ENCODE data around the gene TRPV2. TPM values are rescaled to one million over a fixed set of nuclear protein-coding genes. Genes with fewer than 3 reads are reported as not detected.

TRPV2 gene
- total and polyA plus RNA-seq, 3 donors from 2014 or later = 7.1 to 7.7 (median 7.6) TPM

GRCh38 chr17:16470265-16470664, 54.9 kb downstream of the TRPV2 start:
- no peak for TF ChIP-seq POLR2A (IDR thresholded peaks at IDR 0.05)
- TF ChIP-seq CTCF (IDR thresholded peaks at IDR 0.05) = no peak
- no peaks in the 10 kb centered on the region for H3K9me3 ChIP-seq
- no peak overlapping the region for H3K4me3 ChIP-seq
- WGBS, 2 donors = 59 to 75% methylated on average over 11 of the region's 11 CpGs
- no peak for DNase-seq
- H3K36me3 ChIP-seq (ENCODE audit: low read depth, missing control alignments) = no peaks in the 10 kb centered on the region
- intact Hi-C loops (cut with DNase I; ENCODE audit: low total_unique reads) = no loop called here
- H3K4me1 ChIP-seq = peaks cover 22% of the 10 kb centered on the region
- no peak overlapping the region for H3K27ac ChIP-seq
- H3K27me3 ChIP-seq = no peaks in the 10 kb centered on the region

DNA sequence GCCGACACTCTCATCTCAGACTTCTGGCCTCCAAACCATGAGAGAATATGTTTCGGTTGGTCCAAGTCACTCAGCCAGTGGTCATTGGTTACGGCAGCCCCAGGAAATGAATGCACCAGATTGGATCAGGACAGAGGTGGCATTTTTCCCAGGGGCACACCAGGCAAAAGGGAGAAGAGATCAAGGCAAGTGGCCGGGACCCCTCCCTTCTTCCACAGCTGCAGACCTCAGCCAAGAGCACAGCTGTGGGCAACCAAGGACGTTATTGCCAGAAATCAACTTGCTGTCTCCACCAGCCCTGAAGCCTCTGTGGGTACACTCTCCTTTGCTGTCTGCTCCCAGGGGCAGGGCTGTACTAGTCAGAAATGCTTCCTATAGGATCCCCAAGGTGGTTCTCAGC, 55.9 kb downstream of the TRPV2 start:
- intact Hi-C loops (cut with DNase I; ENCODE audit: low total_unique reads) = no loop called here
- Histone ChIP-seq H3K27ac (no peak overlapping the region), H3K9me3 (no peaks in the 10 kb centered on the region), H3K4me3 (no peak overlapping the region), H3K36me3 (ENCODE audit: low read depth, missing control alignments) (no peaks in the 10 kb centered on the region), H3K4me1 (peaks cover 22% of the 10 kb centered on the region), H3K27me3 (no peaks in the 10 kb centered on the region)
- WGBS, 2 donors = 77 to 97% methylated on average over 4 to 5 of the region's 5 CpGs
- TF ChIP-seq CTCF (IDR thresholded peaks at IDR 0.05) (no peak), POLR2A (IDR thresholded peaks at IDR 0.05) (no peak)
- no peak for DNase-seq

DNA sequence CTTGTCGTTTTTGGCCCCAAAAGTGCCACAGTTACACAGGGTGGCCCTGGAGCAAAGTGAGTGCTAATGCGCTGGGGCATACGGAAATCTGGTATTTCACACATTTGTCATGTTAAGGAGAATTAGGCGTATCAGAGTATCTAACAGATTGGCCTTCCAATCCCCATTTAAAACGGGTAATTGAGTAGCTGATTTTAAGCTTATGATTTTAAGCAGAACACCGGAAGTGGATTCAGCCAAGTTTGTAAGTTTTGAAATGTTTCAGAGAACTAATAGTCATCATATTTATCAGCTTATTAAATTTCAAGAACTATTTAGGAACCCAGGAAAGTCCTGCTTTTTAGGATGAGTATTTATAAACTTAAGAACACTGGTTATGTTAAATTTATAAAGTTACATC, 57.2 kb downstream of the TRPV2 start:
- Histone ChIP-seq H3K27me3 (no peaks in the 10 kb centered on the region), H3K9me3 (no peaks in the 10 kb centered on the region), H3K4me3 (no peak overlapping the region), H3K4me1 (peaks cover 22% of the 10 kb centered on the region), H3K27ac (no peak overlapping the region), H3K36me3 (ENCODE audit: low read depth, missing control alignments) (no peaks in the 10 kb centered on the region)
- intact Hi-C loops (cut with DNase I; ENCODE audit: low total_unique reads) = no loop called here
- 74 to 78% methylated on average over 6 of the region's 6 CpGs for WGBS, 2 donors
- TF ChIP-seq POLR2A (IDR thresholded peaks at IDR 0.05) = no peak
- no peak for DNase-seq

GRCh38 chr17:16473044-16474011, 58.0 kb downstream of the TRPV2 start:
- Histone ChIP-seq H3K4me1 (peaks cover 25% of the 10 kb centered on the region), H3K9me3 (no peaks in the 10 kb centered on the region), H3K27ac (no peak overlapping the region), H3K27me3 (no peaks in the 10 kb centered on the region), H3K4me3 (no peak overlapping the region), H3K36me3 (ENCODE audit: low read depth, missing control alignments) (no peaks in the 10 kb centered on the region)
- TF ChIP-seq POLR2A (IDR thresholded peaks at IDR 0.05) = no peak
- no peak for TF ChIP-seq CTCF (IDR thresholded peaks at IDR 0.05)
- intact Hi-C loops (cut with DNase I; ENCODE audit: low total_unique reads) = no loop called here
- DNase-seq = no peak
- WGBS, 2 donors = 88 to 89% methylated on average over 17 to 20 of the region's 20 CpGs

DNA sequence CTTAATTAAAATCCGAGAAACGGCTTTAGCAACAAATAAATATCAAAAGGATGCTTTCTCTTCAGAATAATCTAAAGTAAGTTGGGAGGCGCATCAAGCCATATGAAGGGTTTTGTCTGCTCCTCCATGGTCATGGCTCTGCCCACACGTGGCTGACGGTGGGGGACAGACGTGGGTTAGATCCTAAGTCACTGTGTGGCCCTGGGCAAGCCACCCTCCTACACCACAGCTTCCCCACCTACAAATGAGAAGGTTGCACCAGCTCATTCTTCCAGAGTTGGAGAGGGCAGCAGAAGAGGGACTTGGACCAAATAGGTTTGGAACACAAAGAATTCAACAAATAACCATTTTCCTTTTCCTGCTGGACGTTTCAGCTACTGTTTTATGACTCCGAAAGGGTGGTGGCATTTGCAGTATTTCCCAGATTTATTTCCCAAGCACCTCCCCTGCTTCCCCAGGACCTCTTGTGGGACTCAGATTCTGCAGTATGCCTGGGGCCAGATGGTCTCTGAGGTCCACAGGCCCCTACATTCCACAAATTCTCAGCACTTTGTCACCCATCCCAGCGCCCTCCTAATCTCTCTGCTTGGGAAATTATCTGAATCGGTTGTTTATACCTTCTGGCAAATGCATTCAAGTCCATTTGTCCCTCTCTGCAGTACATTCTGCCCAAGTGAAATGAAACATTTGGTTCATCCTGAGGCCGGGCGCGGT, 58.8 kb downstream of the TRPV2 start:
- WGBS, 2 donors = 65 to 68% methylated on average over 13 of the region's 13 CpGs
- Histone ChIP-seq H3K36me3 (ENCODE audit: low read depth, missing control alignments) (no peaks in the 10 kb centered on the region), H3K27ac (no peak overlapping the region), H3K9me3 (no peaks in the 10 kb centered on the region), H3K4me1 (peaks cover 30% of the 10 kb centered on the region), H3K4me3 (no peak overlapping the region), H3K27me3 (no peaks in the 10 kb centered on the region)
- intact Hi-C loops (cut with DNase I; ENCODE audit: low total_unique reads) = no loop called here
- no peak for DNase-seq
- TF ChIP-seq CTCF (IDR thresholded peaks at IDR 0.05) = no peak
- no peak for TF ChIP-seq POLR2A (IDR thresholded peaks at IDR 0.05)

Measured in testis (tissue), 3 donors.